GM18498 (cell line): ENCODE data around the gene CCDC197.

Experiments
- ATAC-seq: cut with Tn5 transposase; IDR thresholded peaks from one replicate; pipeline ENCODE4 v1.9.1; 2021; ENCODE audit warnings: mild to moderate bottlenecking, moderate library complexity; ENCODE audit not compliant: unreplicated experiment

The CCDC197 gene

DNA sequence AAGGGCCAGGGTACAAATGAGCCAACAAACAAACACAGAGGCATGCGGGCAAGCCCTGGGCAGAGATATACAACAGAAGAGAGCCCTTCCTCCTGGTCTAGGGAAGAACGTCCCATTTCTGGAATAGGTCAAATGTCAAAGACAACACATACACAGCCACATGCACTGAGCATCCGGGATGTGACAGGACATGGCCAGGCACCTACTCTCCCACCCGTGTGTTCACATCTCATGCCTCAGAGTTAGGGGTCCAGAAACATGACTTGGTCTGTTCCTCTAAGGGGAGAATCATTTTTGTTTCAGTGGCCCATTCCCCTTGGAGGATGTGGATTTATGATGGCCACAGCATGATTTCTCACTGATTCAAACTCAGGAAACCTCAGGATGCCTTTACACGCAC lies 19.9 kb upstream of the CCDC197 start:
- ATAC-seq, result no peak

DNA sequence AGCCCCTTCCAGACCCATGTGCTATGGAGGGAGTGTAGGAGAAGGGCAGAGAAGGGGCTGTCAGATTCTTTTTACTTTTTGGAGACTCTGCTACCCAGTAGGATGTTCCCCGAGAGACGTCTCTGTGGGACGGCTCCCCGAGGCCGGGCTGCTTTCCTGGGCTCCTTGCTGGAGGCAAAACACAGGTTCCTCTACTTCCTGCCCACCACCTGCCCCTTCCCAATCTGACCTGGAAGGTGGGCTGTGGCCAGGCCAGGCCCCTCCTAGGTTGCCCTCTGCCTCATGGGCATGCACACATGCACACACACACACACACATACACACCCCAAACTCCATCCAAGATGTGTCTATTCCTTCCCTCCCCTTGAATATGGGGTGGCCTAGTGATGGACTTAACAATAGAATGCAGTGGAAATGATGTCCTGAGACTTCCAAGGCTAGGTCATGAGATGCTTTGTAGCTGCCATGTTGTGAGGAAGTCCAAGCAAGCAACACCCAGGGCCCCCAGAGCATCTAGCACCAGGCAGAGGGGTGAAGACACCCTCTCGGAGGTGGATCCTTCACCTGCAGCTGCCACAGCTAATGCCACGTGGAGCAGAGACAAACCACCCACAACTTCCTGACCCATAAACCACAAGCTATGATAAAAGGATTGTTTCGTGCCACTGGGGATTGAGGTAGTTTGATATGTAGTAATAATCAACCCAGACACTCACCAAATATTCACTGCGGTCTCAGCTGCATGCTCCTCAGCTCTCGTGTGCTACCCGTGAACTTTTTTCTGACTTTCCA lies 19.1 kb upstream of the CCDC197 start:
- peak; percentile 61 for ATAC-seq

DNA sequence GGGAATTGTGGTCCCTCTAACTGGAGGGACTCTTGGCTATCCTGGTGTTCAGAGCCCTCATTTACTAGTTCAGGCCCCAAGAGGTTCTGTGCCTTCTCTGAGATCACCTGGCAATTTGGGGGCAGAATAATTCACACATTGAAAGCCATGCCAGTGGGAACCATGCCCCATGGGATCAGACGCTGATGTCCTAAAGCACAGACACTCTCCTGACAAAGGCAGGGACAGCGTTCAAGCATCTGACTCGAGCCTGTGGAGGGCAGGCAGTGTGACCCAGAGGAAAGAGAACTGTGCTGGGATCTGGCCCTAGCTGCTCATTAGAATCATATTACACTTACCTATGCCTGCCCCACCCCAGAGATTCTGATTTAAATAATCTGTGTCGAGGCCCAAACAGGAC lies 18.4 kb upstream of the CCDC197 start:
- peak; percentile 1 for ATAC-seq

DNA sequence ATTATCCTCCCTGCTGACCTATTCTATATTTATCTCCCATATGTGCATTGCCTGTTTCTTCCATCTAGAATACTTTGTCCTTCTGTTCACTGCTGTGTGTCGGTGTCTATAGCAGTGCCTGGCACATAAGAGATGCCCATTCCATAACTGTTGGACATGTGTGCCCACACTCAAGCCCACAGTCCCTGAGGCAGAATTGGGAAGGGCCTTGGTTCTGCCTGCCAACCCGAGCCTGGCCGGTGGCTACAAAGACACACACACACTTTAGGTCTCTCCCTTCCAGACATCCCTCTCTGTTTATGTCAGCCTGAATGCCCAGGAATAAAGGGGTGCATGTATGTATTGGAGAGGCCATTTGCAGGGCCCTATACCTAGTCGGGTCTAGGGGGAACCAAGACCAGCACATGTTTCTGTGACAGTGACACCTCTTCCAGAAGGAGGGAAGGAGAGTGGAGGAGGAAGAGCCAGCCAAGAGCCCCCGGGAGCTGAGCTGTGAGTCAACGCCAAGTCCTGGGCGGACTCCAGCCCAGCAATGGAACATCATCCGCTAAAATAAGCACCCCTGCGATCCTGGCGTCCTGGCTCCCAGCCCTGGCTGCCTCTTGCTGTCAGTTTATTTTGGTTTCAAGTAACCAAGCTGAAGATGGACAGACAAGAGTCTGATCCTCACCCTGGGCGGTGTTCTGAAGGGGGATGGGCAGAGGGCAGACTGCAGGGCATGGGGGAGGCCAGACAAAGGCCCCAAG lies 16.5 kb upstream of the CCDC197 start:
- ATAC-seq, result no peak

DNA sequence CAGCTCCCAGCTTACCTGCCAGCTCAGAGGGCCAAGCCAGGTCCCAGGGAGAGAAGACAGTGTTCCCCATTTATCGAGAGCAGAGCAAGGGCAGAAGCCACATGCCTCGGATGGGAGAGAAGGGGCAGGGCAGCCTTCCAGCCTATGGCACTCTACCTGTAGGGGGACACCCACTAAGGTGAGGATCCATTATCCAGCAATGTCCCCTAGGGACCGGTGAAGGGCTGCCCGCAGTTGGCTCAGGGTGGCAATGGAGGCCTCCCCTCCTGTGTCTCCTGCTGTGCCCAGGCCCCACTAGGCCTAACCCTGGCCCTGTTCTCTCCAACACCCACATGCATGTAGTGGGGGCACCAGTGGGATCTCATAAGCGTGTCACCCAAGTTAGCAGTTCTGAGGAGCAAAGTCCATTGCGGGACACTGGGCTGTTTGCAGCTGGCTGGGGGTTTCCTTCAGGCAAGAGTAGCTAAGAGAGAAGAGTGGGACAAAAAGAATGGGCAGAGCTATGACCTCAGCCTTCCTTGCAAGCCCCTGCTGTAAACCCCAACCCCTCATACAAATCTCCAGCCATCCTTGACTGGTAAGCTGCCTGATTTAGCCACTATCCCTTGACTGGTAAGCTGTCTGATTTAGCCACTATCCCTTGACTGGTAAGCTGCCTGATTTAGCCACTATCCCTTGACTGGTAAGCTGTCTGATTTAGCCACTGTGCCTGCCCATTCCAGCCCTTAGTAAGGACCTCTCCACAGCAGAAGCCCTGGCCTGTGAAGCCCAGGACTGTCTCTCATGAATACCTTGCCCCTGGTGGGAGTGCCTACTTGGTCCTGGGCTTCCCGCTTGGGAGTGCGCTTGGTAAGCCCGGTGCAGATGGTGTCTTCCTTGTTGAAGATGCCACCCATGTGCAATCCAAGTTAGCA lies 15.5 kb upstream of the CCDC197 start:
- ATAC-seq, result no peak

DNA sequence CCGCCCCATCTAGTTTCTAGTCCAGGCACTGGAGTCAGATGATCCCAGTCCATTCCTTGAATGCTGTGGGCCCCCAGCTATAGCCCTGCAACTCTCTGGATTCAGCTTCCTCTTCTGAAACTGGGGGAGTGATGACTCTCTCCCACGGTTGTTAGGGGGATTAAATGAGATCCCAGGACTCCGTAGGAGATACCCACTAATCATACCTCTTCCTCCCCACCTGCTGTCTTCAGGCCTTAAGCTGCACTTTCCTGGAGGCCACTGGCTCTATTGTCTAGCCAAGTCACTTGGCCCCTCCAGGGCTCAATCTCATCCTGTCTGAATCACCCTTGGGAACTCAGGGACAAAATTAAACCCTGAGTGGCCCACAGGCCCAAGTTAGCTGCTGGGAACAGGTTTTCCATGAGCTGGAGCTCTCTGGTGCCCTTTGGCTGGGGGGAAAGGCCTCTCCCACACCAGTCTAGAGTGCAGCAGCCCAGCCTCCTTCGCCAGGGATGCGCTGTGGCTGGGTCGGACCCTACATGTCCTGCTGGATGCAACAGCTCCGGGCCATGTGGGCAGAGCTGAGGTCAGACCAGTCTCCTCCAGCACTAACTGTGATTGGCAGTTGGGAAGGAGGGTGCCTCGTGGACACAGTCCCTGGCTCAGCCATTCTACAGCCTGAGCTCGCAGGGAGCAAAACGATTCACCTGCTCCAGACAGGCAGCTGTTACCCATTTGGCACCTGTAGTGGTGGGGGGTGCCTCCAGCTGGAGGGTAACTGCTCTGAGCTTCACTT lies 14.7 kb upstream of the CCDC197 start:
- ATAC-seq, result no peak

DNA sequence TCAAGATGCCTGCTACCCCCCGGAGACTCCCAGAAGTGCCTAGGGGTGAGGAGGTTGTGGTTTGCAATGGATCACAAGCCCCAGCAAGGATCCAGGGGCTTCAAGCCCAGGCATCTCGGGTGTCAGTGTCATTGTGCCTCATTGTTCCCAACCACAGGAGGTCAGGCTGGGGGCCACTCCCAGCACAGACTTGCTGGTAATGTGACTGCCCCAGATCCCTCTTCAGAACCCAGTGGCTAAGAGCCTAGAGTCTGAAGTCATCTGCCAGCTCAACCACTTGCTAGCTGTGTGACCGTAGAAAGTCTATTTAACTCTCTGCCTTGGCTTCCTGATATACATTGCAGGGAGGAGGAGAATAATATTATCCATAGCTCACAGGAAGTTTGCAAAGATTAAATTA lies 13.0 kb upstream of the CCDC197 start:
- ATAC-seq, result no peak

DNA sequence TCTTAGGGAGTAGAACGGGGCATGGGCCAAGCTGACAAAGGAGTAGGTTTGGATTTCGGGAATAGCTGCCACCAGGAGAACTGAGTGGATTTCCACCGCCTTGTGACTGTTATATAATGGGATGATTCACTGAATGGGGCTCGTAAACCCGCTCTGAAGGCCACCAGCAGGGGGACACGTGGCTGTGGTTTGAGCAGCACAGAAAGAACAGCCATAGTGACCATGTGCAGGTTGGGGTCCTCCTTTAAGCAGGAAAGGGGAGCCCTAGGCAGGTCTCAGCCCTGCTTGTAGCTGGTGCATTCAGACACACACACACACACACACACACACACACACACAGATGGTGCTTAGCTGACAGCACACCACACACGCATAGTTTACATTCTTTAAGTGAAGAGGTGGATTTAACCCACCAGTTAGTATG lies 12.1 kb upstream of the CCDC197 start:
- no peak for ATAC-seq

DNA sequence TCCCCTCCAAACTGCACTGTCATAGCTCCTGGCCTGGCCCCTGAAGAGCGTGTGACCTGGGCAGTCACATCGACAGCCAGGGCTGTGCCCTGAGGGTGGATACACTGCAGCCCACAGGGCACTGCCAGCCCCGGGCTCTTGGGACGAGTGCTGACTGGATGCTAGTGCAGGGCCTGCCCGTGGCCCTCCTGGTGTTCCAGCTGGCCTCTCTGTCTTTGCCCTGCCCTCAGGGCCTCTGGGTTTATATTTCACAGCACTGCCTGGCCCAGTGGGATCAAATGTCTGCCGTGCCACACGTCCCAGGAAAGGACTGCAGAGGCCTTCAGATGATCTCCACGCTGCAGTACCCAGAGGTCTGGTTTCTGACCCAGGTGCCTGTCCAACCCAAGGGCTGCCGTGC lies 10.1 kb upstream of the CCDC197 start:
- no peak for ATAC-seq

DNA sequence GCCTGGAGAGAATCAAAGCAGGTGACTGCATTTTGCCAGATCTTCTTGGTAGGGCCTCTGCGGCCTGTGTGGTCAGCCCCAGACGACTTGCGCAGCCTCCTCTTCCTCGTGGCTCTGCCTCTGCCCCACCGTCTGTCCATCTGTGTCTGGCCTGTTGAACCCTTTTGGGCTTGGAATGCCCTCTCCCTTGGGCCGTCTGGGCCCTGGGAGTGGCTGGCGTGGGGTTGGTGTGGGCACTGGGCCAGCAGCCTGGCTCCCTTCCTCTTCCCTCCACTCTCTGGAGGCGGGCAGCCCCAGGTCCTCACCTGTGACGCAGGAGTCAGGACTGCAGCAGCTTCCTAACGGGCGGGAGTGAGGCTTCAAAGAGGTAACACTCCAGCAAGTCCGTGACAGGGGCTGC lies 9.7 kb upstream of the CCDC197 start:
- no peak for ATAC-seq

DNA sequence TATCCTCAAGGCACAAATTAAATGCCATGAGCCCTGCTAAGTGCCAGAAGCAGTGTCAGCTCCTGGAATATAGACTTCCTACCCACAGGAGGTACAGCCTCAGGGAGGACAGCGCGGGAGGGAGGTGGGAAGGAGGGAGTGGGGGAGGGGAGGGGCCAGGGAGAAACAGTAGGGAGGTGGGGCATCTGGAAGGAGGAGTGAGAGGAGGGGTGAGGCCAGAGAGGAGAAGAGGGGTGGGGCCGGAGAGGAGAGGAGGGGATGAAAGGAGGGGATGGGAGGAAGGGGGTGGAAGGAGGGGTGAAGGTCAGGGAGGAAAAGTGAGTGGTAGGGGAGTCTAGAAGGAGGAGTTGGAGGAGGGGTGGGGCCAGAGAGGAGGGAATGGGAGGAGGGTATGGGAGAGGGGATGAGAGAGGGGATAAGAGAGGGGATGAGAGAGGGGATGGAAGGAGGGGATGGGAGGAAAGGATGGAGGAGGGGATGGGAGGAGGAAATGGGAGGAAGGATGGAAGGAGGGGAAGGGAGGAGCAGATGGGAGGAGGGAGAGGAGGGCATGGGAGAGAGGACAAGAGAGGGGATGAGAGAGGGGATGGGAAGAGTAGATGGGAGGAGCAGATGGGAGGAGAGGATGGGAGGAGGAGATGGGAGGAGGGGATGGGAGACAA lies 9.2 kb upstream of the CCDC197 start:
- no peak for ATAC-seq

DNA sequence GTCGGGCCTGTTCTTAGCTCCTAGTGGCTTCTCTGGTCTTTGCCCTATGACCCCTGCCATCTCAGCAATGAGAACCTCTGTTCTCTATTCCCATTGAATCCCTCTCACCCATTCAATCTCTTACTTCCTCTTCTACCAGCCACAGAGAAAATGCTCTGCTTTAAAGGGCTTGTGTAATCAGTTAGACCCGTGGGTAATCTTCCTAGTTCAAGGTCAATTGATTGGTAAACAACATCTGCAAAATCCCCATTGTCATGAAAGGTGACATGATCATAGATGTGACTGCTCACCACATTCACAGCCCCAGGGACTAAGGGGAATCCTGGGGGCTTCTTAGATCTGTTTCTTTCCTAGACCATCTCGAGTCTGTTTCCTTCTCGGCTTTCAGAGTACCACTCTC lies 7.2 kb upstream of the CCDC197 start:
- no peak for ATAC-seq

DNA sequence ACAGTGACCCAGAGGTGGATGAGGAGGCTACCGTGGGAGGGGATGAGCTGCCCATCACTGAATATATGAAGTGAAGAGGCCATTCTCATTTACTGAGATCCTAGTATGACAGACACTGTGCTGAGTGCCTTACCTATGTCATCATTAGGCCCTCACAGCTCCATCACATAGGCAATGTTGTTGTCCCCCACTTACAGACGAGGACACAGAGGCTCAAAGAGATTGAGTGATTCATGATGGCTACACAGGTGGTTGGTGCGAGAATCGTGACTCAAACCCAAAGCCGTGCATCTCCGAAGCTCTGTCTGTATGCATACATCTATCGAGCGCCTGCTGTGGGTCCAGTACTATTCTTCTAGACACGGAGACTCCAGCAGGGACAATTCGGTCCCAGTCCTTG lies 5.9 kb upstream of the CCDC197 start:
- ATAC-seq, result no peak

DNA sequence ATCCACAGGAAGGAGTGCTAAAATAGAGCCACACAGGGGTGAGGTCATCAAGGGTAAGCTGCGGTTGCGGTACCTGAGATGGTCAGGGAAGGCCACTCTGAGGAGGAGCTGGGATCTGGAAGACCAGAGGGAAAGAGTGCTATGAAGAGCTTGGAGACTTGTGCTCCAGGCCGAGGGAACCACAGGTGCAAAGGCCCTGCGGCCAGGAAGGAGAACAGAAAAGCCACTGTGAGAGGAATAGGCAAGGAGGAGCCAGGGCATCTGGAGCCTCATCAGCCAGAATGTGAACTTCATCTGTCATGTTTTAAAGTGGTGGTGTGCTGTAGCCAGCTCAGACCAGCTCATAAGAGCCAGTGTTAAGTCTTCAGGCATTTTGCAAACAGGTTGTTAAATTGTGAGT lies 5.5 kb upstream of the CCDC197 start:
- ATAC-seq, result no peak

DNA sequence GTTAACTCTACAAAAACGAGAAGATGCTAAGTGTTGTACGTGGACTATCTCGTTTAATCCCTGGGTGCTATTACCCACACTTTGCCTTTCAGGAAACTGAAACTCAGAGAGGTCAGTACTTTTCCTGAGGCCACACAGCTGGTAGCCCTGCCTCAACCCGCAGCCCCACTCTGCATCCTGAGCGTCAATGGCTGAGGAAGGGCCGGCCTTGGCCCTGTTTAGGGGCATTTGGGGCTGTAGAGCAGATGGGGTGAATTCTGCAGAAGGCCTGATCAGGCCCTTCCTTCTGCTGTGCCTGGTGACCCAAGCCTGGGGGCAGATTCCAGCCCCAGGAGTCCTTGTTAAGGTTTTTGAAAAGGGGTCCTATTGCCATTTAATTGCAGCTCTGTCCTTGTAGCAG lies 3.7 kb upstream of the CCDC197 start:
- ATAC-seq, result no peak

DNA sequence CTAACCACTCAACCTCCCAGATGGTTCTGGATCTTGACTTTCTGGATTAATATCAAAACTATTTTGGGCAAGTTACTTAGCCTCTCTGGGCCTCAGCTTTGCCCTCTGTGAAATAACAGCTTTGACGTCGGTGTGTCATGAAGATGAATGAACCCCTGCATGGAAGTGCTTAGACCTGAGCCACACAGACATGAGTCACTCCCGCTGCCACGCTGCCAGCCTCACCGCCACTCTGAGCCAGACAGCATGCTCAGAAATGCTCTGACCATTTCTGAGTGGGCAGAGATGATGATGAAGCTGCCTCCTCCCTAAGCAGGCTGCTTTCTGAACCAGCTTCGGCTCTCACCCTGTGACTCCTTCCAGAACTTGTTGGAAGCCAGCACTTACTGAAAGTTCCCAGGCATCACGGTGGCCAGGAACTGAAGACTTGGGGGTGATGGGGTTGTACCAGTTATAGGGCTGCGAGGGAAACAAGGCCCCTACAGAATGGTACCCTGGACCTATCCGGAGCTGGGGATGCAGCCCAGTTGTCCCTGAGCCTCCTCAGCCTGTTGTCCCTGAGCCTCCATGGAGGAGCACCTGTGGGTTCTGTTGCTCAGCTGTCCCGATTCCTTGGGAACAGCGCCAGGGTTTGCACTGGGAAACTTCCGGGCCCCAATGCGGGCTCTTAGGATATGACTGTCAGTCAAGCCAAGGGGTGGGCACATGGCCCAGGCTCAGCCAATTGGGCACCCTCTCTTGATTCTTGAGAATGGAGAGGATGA lies 2.0 kb upstream of the CCDC197 start:
- no peak for ATAC-seq

DNA sequence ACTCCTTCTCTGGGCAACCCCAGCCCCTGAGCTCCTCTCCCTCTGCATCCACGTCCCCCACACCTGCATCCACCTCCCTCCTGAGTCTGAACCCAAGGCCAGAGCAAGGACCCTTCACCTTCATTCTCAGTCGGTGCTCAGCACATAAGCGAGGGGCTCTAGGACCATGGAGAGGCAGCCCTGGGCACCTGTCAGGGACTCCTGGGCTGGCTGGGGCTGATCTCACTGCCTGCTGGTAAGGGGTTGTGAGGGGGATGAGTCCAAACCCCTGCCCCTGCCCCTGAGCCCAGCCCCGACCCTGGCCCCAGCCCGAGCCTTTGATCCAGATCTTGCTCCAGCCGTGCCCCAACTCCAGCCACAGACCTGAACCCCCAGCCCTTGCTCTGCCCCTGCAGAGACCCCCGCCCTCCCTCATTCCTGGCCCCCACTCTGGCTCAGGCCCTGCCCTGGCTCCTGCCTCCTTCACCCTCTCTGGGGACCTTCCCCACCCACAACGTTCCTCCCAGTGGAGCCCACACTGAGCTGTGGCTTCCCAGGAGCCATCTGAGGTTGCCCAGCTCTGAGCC lies 888 bp upstream of the CCDC197 start:
- ATAC-seq, result no peak

DNA sequence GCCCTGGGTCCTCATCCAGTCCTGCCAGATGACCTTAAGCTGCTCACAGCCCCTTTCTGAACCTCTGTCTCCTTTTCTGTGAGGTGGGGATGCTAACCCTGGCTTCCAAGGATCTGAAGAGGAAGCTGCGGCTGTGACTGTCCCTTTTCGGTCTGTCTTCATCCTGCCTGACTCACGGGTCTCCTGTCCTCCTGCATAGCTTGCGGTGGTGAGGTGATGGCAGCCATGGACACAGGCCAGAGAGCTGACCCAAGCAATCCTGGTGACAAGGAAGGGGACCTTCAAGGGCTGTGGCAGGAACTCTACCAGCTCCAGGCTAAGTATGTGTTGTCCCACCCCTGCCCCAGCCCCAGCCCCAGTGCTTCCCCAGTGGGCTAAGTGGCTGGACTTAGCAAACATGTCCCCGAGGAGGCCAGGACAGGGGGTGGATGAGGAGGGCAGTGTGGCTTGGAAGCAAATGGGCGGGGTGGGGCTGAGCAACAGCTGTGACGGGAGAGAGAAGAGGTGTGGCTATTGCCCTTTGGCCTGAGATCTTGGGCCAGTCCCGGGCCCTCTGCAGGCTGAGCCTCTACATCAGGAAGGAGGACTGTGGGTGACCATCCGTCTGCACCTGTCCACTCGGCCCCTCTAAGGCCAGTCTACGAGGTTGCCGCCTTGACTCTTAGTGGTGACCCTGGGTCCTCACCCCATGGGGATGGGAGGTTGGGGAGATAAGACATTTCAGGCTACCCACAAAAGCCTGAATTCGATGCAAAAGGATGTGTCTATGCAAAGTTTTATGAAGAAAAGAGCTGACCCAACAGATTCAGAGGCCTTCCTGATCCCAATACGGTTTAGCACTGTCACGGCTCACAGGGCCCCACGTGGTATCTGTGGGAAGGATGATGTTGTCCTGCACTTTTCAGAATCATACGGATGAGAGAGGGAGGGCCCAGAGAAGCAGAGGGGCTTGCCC lies 1.1 kb downstream of the CCDC197 start:
- ATAC-seq, result no peak
